MM.1S (cell line): ENCODE data around the gene RNF150.

ENCODE experiments used
- DNase-seq: peaks from one replicate; pipeline ENCODE4 v3.0.0-alpha.2; 2015
- H2AFZ ChIP-seq: fragments of 300-600 bp; sonication (generic); 2 replicates; pipeline ENCODE4 v1.6.0; 2016; ENCODE audit warnings: antibody characterized with exemption, low read length
- H3F3A ChIP-seq: fragments of 300-600 bp; sonication (generic); 2 replicates; pipeline ENCODE4 v1.6.1; 2016; ENCODE audit warnings: mild to moderate bottlenecking, antibody characterized with exemption, low read length, moderate library complexity, mixed read lengths; ENCODE audit not compliant: insufficient read depth
- H3K27ac ChIP-seq: fragments of 300-600 bp; sonication (generic); 2 replicates; pipeline ENCODE4 v1.5.1; 2016; ENCODE audit warnings: mild to moderate bottlenecking, low read length
- H3K27me3 ChIP-seq: fragments of 300-600 bp; sonication (generic); replicated peaks from 2 replicates; pipeline ENCODE4 v1.6.0; 2016; ENCODE audit warnings: low read length; ENCODE audit not compliant: insufficient read depth
- H3K36me3 ChIP-seq: fragments of 300-600 bp; sonication (generic); replicated peaks from 2 replicates; pipeline ENCODE4 v1.6.1; 2016; ENCODE audit warnings: mild to moderate bottlenecking, low read length, mixed read lengths; ENCODE audit not compliant: insufficient read depth
- H3K4me1 ChIP-seq: fragments of 300-600 bp; sonication (generic); 2 replicates; pipeline ENCODE4 v1.6.1; 2016; ENCODE audit warnings: low read length, mixed read lengths
- H3K4me2 ChIP-seq: fragments of 300-600 bp; sonication (generic); 2 replicates; pipeline ENCODE4 v1.6.0; 2016; ENCODE audit warnings: low read depth, low read length
- H3K4me3 ChIP-seq: fragments of 300-600 bp; sonication (generic); 2 replicates; pipeline ENCODE4 v1.5.1; 2016; ENCODE audit warnings: low read length, mixed read lengths
- H3K79me2 ChIP-seq: fragments of 300-600 bp; sonication (generic); 2 replicates; pipeline ENCODE4 v1.6.1; 2016; ENCODE audit warnings: mixed run types, low read length, mixed read lengths
- H3K9ac ChIP-seq: fragments of 300-600 bp; sonication (generic); 2 replicates; pipeline ENCODE4 v1.6.1; 2016; ENCODE audit warnings: low read length, mixed read lengths
- H3K9me2 ChIP-seq: fragments of 300-600 bp; sonication (generic); replicated peaks from 2 replicates; pipeline ENCODE4 v1.6.1; 2016; ENCODE audit warnings: mild to moderate bottlenecking, low read length, mixed read lengths; ENCODE audit not compliant: insufficient read depth
- H3K9me3 ChIP-seq: fragments of 300-600 bp; sonication (generic); replicated peaks from 2 replicates; pipeline ENCODE4 v1.6.1; 2016; ENCODE audit warnings: mild to moderate bottlenecking, low read length, mixed read lengths; ENCODE audit not compliant: insufficient read depth
- H4K20me1 ChIP-seq: fragments of 300-600 bp; sonication (generic); 2 replicates; pipeline ENCODE4 v1.6.1; 2016; ENCODE audit warnings: mild to moderate bottlenecking, low read length, moderate library complexity, mixed read lengths; ENCODE audit not compliant: insufficient read depth
- CTCF ChIP-seq: fragments of 300-600 bp; sonication (generic); IDR thresholded peaks from 2 replicates; pipeline ENCODE4 v1.5.1; 2016; ENCODE audit warnings: antibody characterized with exemption, low read length, mixed read lengths
- EZH2 ChIP-seq: fragments of 300-600 bp; sonication (generic); optimal IDR thresholded peaks from 2 replicates; pipeline ENCODE3; 2017; ENCODE audit warnings: low read depth, mild to moderate bottlenecking, antibody characterized with exemption, low read length, mixed read lengths
- EZH2phosphoT487 ChIP-seq: fragments of 300-600 bp; sonication (generic); IDR thresholded peaks from 2 replicates; pipeline ENCODE4 v1.6.1; 2018; ENCODE audit warnings: antibody characterized with exemption, low read length

RNF150 gene

GRCh38 chr4:140876615-140877364 lies 256.5 kb downstream of the RNF150 start:
- Histone ChIP-seq H2AFZ (no peak overlapping the region), H3K4me2 (no peak overlapping the region), H3K27ac (no peak overlapping the region), H3K79me2 (no peaks in the 10 kb centered on the region), H3F3A (no peaks in the 10 kb centered on the region), H3K4me1 (no peaks in the 10 kb centered on the region), H3K4me3 (no peak overlapping the region), H4K20me1 (no peaks in the 10 kb centered on the region), H3K9me3 (no peaks in the 10 kb centered on the region), H3K9ac (no peak overlapping the region), H3K27me3 (no peaks in the 10 kb centered on the region), H3K9me2 (no peaks in the 10 kb centered on the region), H3K36me3 (no peaks in the 10 kb centered on the region)
- no peak for DNase-seq
- TF ChIP-seq CTCF (no peak), EZH2phosphoT487 (no peak), EZH2 (no peak)

GRCh38 chr4:140875746-140876452 lies 257.4 kb downstream of the RNF150 start:
- H3K9ac ChIP-seq = no peak overlapping the region
- no peaks in the 10 kb centered on the region for H3F3A ChIP-seq
- H3K4me1 ChIP-seq = no peaks in the 10 kb centered on the region
- no peaks in the 10 kb centered on the region for H3K9me3 ChIP-seq
- H3K36me3 ChIP-seq = no peaks in the 10 kb centered on the region
- H3K27me3 ChIP-seq = no peaks in the 10 kb centered on the region
- no peaks in the 10 kb centered on the region for H3K79me2 ChIP-seq
- H3K4me2 ChIP-seq = no peak overlapping the region
- H3K9me2 ChIP-seq = no peaks in the 10 kb centered on the region
- no peak overlapping the region for H2AFZ ChIP-seq
- no peaks in the 10 kb centered on the region for H4K20me1 ChIP-seq
- no peak for TF ChIP-seq CTCF
- no peak for TF ChIP-seq EZH2
- no peak for TF ChIP-seq EZH2phosphoT487
- H3K4me3 ChIP-seq = no peak overlapping the region
- DNase-seq = no peak
- no peak overlapping the region for H3K27ac ChIP-seq

- Histone ChIP-seq H3K4me1 (no peaks in the 10 kb centered on the region), H3K4me2 (no peak overlapping the region), H4K20me1 (no peaks in the 10 kb centered on the region), H3K36me3 (no peaks in the 10 kb centered on the region), H3K4me3 (no peak overlapping the region), H3K27me3 (no peaks in the 10 kb centered on the region), H2AFZ (no peak overlapping the region), H3K9ac (no peak overlapping the region), H3F3A (no peaks in the 10 kb centered on the region), H3K27ac (no peak overlapping the region), H3K79me2 (no peaks in the 10 kb centered on the region), H3K9me3 (no peaks in the 10 kb centered on the region), H3K9me2 (no peaks in the 10 kb centered on the region)
- TF ChIP-seq EZH2 (no peak), EZH2phosphoT487 (no peak), CTCF (no peak)
- no peak for DNase-seq
Measured at GRCh38 chr4:140874056-140874455, 259.2 kb downstream of the RNF150 start.
